Measurements from ENCODE around the gene TJP1. TPM values are rescaled to one million over a fixed set of nuclear protein-coding genes. Genes with fewer than 3 reads are reported as not detected.
"Not testable (repeated sequence)": the region's sequence is repeated elsewhere in the genome, so short reads cannot be mapped to it uniquely, and the experiment has no call there.

Gene TJP1
- total RNA-seq, 1 experiment from 2014 or later = 67.7 TPM

DNA sequence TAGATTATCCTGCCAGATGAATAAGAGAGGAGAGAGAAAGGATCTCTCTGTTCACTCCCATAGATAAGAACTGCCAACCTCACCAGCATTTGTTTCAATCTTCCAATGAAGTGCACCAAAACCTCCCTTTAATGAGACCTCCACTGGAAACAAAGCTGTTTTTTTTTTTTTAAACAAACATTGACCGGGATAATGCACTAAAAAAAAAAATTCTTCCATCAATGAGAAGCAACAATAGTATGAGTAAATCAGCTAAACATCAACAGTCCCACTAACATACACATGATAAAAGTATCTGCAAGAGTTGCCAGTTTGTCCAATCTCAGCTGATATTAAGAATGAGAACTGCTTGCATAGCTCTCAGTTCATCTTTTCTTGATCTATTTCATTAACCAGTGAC lies 19.9 kb downstream of the TJP1 start:
- DNase-seq (ENCODE audit: extremely low read depth, low read depth) = no peak

DNA sequence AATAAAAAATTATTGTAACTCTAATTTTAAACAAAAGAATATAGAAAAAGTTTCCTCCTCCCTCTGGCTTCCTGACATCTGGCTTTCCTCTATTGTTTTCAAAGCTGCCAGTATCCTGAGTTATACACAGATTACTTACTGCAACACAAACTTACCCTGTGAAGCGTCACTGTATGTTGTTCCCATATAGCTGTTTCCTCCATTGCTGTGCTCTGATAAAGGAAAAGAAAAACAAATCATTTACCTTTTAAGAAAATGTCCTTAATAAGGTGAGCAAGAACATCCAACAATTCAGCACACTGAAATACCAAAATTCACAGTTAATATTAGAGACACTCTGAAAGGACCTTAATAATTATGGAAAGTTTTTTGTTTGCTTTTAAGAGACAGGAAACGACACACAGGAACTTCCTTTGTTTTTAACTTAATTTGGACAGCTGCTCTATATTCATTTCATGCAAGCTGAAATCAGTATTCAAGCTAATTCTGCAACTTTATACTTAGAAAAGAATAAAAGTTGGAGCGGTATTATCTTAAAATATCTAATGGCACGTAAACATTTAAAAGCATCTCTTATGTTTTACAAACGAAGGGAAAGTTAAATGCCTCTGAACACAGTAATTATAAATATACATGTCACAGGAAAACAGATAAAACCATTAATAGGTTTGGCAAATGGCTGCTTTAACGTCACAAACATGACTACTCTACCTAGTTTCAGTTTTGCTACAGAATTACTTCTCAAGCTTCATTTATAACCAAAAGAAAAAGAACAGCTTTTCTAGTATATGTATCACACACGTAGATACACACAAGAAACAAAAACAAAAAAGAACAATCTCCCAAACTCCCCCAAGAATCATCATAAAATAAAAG lies 21.5 kb downstream of the TJP1 start:
- DNase-seq (ENCODE audit: extremely low read depth, low read depth) = no peak

DNA sequence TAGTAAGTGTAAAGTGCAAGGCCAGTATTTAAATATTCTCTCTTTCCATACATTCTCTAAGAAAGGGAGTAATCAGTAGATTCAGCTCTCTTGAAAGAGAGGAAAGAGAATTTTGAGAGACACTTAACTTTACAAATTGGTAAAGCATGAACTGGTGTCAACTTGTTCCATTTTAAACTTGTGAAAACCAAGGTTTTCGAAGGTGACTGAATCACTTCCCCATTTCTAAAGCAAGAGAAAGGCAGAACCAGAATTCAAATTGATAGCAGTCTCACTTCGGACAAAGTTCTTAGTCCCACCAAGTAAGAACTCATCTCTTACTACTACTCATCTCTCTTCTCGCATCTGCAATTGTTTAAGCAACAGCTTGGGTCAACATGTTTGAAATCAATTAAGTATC lies 22.4 kb downstream of the TJP1 start:
- no peak for DNase-seq (ENCODE audit: extremely low read depth, low read depth)

DNA sequence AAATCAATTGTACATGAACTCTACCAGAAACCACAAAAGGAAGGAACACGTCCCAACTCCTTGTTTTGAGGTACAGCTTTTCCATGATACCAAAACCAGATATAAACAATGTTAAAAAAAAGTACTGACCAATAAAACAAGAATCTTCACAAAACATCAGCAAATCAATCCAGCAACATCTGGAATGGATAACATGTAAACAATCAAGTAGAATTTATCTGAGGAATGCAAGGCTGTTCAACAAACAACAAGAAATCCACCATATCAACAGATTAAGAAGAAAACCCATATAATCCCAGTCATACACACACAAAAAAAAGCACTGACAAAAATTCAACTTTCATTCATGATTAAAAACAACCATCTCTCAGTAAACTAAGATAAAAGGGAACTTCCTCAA lies 26.7 kb downstream of the TJP1 start:
- DNase-seq (ENCODE audit: extremely low read depth, low read depth) = no peak

DNA sequence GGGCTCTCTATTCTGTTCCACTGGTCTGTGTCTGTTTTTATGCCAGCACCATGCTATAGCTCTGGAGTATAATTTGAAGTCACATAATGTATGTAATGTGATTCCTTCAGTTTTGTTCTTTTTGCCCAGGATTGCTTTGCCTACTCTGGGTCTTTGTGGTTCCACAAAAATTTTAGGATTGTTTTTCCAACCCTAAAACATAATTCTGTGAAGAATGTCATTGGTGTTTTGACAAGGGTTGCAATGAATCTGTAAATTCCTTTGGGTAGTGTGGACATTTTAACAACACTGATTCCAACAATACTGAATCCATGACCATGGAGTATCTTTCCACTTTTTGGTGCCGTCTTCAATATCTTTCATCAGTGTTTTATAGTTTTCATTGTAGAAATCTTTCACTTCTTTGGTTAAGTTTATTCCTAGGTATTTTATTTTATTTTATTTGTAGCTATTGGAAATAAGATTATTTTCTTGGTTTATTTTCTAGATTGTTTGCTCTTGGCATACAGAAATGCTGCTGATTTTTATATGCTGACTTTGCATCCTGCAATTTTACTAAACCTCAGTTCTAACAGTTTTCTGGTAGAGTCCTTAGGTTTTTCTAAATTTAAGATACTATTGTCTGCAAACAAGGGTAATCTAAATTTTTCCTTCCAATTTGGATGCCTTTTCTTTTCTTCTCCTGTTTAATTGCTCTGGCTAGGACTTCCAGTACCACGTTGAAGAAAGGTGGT lies 29.7 kb downstream of the TJP1 start:
- DNase-seq (ENCODE audit: extremely low read depth, low read depth) = no peak

DNA sequence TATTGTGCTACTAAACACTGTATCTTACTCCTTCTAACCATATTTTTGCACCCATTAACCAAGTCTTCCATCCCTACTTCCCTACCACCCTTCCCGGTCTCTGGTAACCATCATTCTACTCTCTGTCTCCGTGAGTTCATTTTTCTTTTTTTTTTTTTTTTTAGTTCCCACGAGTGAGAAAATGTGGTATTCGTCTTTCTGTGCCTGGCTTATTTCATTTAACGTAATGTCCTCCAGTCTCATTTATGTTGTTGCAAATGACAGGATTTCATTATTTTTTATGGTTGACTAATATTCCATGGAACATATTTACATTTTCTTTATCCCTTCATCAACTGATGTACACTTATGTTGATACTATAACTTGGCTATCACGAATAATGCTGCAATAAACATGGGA lies 31.7 kb downstream of the TJP1 start:
- DNase-seq (ENCODE audit: extremely low read depth, low read depth) = no peak

DNA sequence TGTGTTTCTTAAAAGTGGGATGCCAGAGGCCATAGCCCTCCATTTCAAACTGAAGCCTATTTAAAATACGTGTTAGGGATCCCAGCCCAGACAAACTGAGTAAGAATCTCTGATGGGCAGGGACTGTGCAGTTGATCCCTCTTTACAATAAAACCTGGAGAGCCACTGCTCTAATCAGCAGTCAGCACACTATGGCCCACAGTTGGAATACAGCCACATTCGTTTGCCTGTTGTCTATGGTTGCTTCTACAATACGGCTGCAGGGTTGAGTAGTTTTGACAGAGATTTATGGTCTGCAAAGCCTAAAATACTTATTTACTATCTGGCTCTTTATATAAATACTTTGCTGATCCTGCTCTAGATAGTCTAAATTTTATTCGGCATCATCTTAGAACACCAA lies 32.4 kb downstream of the TJP1 start:
- DNase-seq (ENCODE audit: extremely low read depth, low read depth) = no peak

DNA sequence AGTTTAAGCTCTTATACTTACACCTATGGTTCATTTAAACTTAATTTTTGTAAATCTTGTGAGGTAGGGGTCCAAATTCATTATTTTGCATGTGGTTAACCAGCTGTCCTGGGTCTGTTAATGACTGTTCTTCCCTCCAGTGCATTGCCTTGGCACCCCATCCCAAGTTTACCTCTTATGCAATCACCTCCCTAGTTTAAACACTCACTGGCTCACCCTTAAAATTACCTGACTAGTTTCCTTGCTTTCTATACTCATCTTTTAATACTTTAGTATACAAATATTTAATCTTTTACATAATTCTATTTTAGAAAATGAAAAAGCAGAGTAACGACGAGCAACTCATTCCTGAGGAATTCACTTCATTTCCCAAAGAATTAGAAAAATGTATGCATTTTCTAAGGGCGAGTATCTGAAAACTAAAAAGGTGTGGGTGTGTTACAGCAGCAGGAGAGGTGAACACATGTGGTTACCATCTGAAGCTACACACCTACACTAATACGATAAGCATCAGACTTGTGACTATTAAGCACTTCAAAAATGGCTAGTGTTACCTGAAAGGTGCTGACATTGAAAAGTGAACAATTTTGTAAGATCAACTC lies 33.7 kb downstream of the TJP1 start:
- DNase-seq (ENCODE audit: extremely low read depth, low read depth) = no peak

DNA sequence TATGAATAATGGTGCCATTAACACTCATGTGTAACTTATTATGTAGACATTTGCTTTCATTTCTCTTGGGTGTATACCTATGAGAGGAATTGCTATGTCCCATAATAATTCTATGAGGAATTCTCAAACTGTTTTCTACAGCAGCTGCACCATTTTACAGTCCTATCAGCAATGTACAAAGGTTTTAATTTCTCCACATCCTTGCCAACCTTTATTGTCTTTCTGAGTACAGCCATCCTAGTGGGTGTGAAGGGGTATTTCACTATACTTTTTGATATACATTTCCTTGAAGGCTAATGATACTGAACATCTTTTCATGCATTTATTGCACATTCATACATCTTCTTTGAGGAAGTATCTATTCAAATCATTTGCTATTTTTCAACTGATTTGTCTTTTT lies 34.5 kb downstream of the TJP1 start:
- no peak for DNase-seq (ENCODE audit: extremely low read depth, low read depth)

DNA sequence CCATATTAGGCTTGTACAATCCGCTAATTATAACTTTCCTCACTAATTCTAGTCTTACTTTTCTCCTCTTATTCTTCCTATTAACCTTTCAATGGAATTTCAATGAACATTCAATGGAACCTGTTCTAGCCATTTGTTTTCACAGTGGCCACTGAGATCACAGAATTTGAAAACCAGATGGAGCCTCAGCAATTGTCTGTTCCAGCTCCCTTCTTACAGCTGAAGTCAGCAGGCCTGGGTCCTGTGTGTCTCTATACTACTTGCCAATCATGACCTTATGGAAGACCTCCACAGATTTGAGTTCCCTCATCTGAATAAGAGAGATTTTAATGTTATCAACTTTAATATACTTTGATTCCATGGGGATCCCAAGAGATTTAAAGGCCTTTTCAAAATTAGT lies 36.6 kb downstream of the TJP1 start:
- DNase-seq (ENCODE audit: extremely low read depth, low read depth) = no peak

DNA sequence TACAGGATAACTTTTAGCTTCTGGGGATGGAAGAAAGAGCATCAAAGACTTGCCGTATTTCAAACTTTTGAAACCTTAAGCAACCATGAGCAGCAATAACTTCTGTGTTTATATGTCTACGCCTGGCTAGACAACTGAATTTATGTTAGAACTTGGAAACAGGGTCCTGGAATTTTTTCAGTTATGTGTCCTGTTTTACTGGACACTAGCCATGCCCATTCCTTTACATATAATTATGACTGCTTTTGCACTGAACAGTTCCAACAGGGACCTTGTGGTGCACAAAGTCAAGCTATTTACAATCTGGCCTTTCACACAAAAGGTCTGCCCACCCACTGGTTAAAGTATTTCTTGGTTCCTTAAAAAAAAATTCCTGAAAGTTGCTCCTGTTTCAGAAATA lies 37.1 kb downstream of the TJP1 start:
- no peak for DNase-seq (ENCODE audit: extremely low read depth, low read depth)

DNA sequence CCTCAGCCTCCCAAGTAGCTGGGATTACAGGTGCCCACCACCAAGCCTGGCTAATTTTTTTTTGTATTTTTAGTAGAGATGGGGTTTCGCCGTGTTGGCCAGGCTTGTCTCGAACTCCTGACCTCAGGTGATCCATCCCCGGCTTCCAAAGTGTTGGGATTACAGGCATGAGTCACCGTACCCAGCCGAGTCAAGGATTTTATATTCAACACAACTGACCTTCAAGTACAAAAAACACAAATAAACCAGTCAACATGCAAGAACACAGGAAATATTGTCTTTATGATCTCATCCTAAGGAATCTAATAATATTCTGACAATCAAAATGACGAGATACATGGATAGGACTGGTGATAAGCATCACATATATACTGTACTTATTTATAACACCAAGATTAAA lies 37.9 kb downstream of the TJP1 start:
- no peak for DNase-seq (ENCODE audit: extremely low read depth, low read depth)

DNA sequence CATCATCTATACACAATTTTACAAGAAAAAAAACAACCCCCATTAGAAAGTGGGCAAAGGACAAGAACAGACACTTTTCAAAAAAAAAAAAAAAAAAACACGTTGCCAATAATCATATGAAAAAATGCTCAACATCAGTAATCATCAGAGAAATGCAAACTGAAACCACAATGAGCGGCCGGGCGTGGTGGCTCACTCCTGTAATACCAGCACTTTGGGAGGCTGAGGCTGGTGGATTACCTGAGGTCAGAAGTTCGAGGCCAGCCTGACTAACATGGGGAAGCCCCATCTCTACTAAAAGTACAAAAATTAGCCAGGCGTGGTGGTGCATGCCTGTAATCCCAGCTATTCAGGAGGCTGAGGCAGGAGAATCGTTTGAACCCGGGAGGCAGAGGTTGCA lies 39.5 kb downstream of the TJP1 start:
- not testable (repeated sequence) for DNase-seq (ENCODE audit: extremely low read depth, low read depth)

DNA sequence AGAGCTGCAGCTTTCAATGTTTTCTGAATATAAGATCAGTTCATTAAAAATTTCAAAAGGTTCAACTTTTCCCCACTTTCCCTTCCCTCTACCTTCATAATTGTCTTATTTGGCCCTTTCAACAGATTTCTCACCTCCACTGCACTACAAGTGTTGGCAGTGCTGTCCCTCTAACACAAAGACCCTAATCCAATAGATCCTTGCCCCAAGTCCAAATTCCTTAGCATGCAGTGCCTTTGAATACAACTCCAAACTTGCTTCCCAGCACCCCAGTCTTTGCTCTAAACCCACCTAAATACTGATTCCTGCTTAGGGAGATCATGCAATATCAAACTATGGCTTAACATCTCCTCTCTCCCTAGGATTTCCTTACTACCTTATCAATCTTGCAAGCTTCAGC lies 43.9 kb downstream of the TJP1 start:
- no peak for DNase-seq (ENCODE audit: extremely low read depth, low read depth)

DNA sequence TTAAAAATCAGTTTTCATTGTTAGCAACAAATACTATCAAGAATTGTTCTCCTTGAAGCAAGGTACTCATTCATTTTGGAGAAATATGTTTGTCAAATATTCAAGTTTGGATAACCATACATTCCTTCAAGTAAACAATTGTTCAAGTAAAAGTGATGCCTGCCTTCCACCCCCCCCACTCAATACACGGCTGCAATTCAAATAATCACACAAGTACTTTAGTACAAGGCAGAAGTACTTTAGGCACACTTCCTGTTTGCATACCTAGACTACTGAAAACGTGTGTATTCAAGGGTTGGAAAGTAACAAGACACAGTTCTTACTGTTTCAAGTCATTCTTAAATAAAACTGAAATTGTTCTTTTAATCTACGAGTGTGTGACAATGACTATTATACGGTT lies 45.4 kb downstream of the TJP1 start:
- no peak for DNase-seq (ENCODE audit: extremely low read depth, low read depth)

DNA sequence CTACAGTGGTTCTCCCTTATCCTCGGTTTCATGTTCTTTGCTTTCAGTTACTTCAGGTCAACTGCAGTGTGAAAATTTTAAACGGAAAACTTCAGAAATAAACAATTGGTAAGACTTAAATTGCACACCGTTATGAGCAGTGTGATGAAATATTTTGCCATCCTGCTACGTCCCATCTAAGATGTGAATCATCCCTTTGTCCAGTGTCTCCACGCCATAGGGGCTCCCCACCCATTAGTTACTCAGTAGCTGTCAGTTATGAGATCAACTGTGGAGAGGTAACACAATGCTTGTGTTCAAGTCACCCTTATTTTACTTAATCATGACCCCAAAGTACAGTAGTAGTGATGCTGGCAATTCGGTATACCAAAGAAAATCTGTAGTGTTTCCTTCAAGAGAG lies 47.4 kb downstream of the TJP1 start:
- peak; percentile 86 for DNase-seq (ENCODE audit: extremely low read depth, low read depth)

DNA sequence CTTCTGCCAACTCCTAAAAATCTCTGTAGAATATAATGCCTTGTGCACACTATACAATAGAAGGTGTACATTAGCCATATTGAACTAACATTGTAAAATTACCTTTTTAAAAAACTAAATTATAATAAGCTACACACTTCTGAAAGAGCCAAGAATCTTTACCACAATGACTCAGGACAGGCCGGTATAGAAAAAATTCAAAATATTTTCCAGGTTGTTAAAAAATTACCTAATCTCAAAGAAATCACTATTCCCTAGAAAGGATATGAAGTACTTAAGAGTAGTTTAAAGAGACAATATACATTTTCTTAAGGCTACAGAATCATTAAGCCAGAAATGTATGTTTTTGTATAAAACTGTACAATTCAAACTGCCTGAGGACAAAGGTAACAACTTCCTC lies 48.5 kb downstream of the TJP1 start:
- no peak for DNase-seq (ENCODE audit: extremely low read depth, low read depth)

DNA sequence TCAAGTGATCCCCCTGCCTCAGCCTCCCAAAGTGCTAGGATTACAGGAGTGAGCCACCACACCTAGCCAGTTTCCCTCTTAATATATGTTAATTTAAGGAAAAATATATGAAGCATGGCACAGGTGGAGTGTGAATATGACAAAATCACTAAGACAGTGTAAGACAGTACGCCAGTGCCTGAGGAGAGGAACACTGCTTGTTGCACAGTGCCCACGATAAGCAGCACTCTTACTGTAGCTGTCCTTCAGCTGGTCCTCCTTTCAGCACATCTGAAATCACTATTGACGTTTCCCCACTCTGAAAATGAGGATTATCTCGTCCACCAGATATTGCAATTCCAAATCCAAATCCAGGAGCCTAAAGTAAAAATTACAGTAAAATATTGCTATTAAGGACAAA lies 49.3 kb downstream of the TJP1 start:
- no peak for DNase-seq (ENCODE audit: extremely low read depth, low read depth)

DNA sequence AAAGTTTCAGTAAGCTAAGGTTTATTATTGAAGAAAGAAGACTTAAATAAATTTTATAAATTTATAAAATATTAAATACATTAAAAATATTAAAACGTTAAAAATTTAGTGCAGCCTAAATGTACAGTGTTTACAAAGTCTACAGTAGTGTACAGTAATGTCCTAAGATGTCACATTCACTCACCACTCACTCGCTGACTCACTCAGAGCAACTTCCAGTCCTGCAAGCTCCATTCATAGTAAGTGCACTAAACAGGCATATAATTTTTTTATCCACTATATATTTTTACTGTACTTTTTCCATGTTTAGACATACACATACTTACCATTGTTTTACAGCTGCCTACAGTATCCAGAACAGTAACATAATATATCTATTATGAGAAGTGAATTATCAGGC lies 51.5 kb downstream of the TJP1 start:
- peak; percentile 18 for DNase-seq (ENCODE audit: extremely low read depth, low read depth)

DNA sequence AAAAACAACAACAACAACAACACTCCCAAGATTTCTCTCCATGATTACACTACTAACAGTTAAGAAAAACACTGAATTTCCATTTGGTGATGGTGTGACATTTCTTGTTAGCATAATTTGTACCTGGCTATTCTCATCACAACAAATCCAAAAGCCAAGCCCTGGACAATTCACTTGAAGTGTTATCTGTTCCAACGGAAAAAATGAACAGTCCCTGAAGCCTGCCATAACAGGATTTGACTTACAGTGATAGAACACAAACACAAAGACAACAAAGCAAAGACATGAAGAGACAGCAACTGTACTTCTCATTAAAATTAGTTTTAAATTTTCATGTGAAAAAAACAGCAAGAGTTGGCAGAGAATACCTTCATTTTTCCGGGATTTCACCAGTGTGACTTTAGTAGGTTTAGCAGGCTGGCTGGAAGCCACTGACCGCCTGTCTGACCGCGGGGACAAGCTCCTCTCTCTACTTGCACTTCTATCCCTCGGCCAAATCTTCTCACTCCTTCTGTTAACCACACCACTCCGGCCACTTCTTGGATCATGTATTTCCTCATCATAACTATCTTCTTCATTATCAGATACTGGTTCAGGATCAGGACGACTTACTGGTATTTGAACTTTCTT lies 56.3 kb downstream of the TJP1 start:
- no peak for DNase-seq (ENCODE audit: extremely low read depth, low read depth)

DNA sequence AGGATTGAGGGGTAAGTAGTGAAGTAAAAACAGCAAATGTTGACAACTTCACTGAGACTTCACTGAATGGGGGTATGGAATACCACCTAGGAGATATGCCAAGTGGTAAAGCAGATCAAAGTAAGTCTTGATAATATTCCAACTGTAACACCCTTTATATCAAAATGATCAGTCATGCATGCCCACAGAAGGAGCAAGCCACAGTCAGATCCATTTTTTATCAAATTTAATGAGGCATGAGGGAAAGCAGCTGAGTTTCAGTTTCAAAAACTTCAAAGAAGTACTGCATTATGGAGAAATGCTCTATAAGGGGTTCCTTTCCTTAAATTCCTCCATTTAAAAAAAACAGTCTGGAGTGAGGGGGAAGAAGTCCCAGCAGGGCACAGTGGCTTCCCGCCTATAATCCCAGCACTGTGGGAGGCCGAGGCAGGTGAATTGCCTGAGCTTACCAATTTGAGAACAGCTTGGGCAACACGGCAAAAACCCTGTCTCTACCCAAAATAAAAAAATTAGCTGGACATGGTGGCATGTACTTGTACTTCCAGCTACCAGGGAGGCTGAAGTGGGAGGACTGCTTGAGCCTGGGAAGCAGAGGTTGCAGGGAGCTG lies 56.9 kb downstream of the TJP1 start:
- no peak for DNase-seq (ENCODE audit: extremely low read depth, low read depth)
